T-helper 2 cell treated with Interferon-gamma antibody and Interleukin-4, amounts not matched to agents 5 μg/mL and 100 μg/mL, for 36 hours (primary cell): ENCODE results near the gene UROS.

Source experiments
- DNase-seq: peaks from one replicate; pipeline ENCODE4 v3.0.0; 2021; ENCODE audit warnings: low spot score
- H3K27ac Mint-ChIP-seq: one replicate; pipeline ENCODE4 v1.8.0; 2021; ENCODE audit warnings: mild to moderate bottlenecking, mixed read lengths
- H3K27me3 Mint-ChIP-seq: one replicate; pipeline ENCODE4 v1.8.0; 2021; ENCODE audit warnings: low read depth, mixed read lengths
- H3K36me3 Mint-ChIP-seq: one replicate; pipeline ENCODE4 v1.8.0; 2021; ENCODE audit warnings: low read depth, mixed read lengths
- H3K4me1 Mint-ChIP-seq: one replicate; pipeline ENCODE4 v1.8.0; 2021; ENCODE audit warnings: low read depth, mixed read lengths
- H3K4me3 Mint-ChIP-seq: one replicate; pipeline ENCODE4 v1.8.0; 2022; ENCODE audit warnings: mild to moderate bottlenecking, moderate library complexity, mixed read lengths
- H3K9me3 Mint-ChIP-seq: one replicate; pipeline ENCODE4 v1.8.0; 2021; ENCODE audit warnings: mixed read lengths

UROS gene

DNA sequence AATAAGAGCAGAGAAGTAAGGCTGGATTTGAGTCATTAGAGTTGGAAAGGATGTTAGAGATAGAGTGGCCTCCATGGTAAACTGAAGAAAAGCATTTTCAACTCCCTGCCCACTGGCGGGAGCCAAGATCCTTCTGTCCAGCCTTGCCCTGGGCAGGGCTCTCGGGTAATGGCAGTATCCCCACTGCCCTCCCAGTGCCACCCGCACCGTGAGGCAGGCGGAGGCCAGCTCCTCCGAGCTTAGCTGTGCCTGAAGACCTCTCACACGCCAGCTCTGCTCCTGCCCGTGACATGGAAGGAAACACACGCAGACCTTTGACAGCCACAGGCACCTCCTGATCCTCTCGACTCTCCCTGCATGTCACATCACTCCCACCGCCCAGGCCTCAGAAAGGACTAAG lies 22.6 kb upstream of the UROS start:
- H3K4me1 Mint-ChIP-seq = no peaks in the 10 kb centered on the region
- peaks cover 8% of the 10 kb centered on the region for H3K36me3 Mint-ChIP-seq
- H3K27ac Mint-ChIP-seq = no peak overlapping the region
- H3K4me3 Mint-ChIP-seq = no peak overlapping the region
- H3K27me3 Mint-ChIP-seq = no peaks in the 10 kb centered on the region
- H3K9me3 Mint-ChIP-seq = no peaks in the 10 kb centered on the region
- no peak for DNase-seq

DNA sequence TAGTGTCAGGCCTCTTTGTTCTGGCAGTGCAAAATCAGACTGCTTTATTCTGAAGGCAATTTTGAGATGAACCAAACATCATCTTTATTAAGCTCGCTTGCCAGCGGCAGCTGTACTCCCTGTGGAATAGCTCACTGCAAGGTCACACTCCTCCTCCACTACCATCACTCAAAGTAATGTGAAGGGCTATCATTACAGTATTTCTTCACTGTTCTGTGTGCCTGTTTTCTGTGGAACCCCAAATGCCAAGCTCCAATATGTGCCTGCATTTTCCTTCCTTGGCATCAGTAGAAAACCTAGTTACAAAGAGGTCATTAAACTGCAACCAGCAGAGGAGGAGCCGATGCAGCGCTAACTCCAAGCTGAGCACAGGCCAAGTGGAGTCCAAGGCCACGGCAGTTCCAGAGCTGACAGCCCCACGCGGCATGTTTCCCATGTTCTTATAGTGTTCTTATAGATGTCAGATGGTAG lies 21.7 kb upstream of the UROS start:
- H3K27me3 Mint-ChIP-seq = no peaks in the 10 kb centered on the region
- H3K9me3 Mint-ChIP-seq = no peaks in the 10 kb centered on the region
- no peak overlapping the region for H3K27ac Mint-ChIP-seq
- H3K4me3 Mint-ChIP-seq = no peak overlapping the region
- no peaks in the 10 kb centered on the region for H3K4me1 Mint-ChIP-seq
- peaks cover 6% of the 10 kb centered on the region for H3K36me3 Mint-ChIP-seq
- DNase-seq = no peak

GRCh38 chr10:125843603-125844329 lies 20.7 kb upstream of the UROS start:
- DNase-seq = no peak
- Mint-ChIP-seq H3K9me3 (no peaks in the 10 kb centered on the region), H3K27me3 (no peaks in the 10 kb centered on the region), H3K4me1 (no peaks in the 10 kb centered on the region), H3K36me3 (peaks cover 8% of the 10 kb centered on the region), H3K27ac (no peak overlapping the region), H3K4me3 (no peak overlapping the region)

GRCh38 chr10:125840955-125841354 lies 17.9 kb upstream of the UROS start:
- H3K4me1 Mint-ChIP-seq = no peaks in the 10 kb centered on the region
- no peak for DNase-seq
- H3K36me3 Mint-ChIP-seq = peaks cover 22% of the 10 kb centered on the region
- H3K4me3 Mint-ChIP-seq = no peak overlapping the region
- H3K27me3 Mint-ChIP-seq = no peaks in the 10 kb centered on the region
- H3K9me3 Mint-ChIP-seq = no peaks in the 10 kb centered on the region
- H3K27ac Mint-ChIP-seq = no peak overlapping the region

DNA sequence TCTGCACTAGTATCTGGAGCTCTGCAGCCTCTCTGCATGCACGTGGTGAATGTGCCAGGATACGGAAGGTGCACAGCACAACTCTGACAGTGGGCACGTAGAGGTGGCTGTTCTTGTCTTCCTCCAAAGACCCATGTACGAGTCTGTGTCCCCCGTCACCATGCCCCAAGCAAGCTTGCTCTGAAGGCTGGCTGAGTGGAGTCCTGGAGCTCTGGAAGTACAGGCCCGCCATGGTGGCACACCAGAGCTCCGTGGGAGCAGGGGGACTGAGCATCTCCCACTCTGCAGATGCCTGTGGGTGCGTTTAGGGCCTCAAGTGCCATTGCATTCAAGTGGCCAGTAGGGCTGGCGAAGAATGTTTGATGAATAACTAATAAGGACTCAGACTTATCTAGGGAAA lies 17.3 kb upstream of the UROS start:
- Mint-ChIP-seq H3K4me1 (no peaks in the 10 kb centered on the region), H3K27ac (no peak overlapping the region), H3K9me3 (no peaks in the 10 kb centered on the region), H3K4me3 (no peak overlapping the region), H3K36me3 (peaks cover 27% of the 10 kb centered on the region), H3K27me3 (no peaks in the 10 kb centered on the region)
- no peak for DNase-seq

DNA sequence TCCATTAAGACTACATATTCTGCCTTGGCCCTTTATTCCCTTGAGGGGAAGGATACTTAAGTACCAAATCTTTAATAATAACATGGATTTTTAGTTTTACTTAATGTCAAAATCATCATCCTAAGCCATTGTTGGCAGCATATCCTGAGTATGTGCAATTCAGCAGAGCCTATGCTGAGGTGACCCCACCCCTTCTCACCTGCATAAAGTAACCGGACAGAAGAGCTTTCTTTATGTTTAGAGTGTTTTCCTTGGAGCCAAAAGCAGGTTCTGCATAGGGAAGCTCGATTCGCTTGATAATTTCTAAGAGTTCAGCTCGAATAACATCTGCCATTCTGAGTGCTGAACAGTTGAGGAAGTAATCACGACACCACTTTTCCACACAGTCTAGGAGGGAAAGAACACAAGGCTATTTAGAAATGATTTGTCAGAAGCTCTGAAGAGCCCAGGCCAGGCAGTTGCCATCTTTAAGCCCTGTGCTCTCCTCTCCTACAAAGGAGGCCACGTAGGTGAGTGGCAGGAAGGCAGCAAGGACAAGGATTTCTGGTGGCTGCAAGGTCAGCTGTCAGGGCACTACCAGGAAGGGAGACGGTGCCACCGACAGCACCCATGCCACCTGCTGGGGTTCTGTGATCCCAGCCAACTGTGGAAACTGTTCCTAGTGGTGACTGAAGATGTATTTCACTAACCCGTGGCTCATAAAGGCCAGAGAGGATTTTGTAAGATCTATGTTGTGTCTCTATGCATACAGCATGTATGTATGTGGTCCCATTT lies 15.9 kb upstream of the UROS start:
- no peak for DNase-seq
- H3K27me3 Mint-ChIP-seq = no peaks in the 10 kb centered on the region
- peaks cover 29% of the 10 kb centered on the region for H3K36me3 Mint-ChIP-seq
- H3K4me3 Mint-ChIP-seq = no peak overlapping the region
- H3K4me1 Mint-ChIP-seq = no peaks in the 10 kb centered on the region
- H3K9me3 Mint-ChIP-seq = no peaks in the 10 kb centered on the region
- H3K27ac Mint-ChIP-seq = no peak overlapping the region

GRCh38 chr10:125836746-125837145 lies 13.7 kb upstream of the UROS start:
- no peaks in the 10 kb centered on the region for H3K4me1 Mint-ChIP-seq
- no peaks in the 10 kb centered on the region for H3K27me3 Mint-ChIP-seq
- H3K27ac Mint-ChIP-seq = no peak overlapping the region
- H3K36me3 Mint-ChIP-seq = peaks cover 33% of the 10 kb centered on the region
- H3K4me3 Mint-ChIP-seq = no peak overlapping the region
- no peak for DNase-seq
- no peaks in the 10 kb centered on the region for H3K9me3 Mint-ChIP-seq

- DNase-seq = no peak
- Mint-ChIP-seq H3K36me3 (peaks cover 39% of the 10 kb centered on the region), H3K9me3 (no peaks in the 10 kb centered on the region), H3K4me1 (peaks cover 13% of the 10 kb centered on the region), H3K27ac (no peak overlapping the region), H3K4me3 (no peak overlapping the region), H3K27me3 (no peaks in the 10 kb centered on the region)
Observed at GRCh38 chr10:125828311-125828710, 5.3 kb upstream of the UROS start.

- H3K27ac Mint-ChIP-seq = peak overlapping the region; percentile 11
- DNase-seq = no peak
- H3K27me3 Mint-ChIP-seq = no peaks in the 10 kb centered on the region
- H3K4me1 Mint-ChIP-seq = peaks cover 13% of the 10 kb centered on the region
- peaks cover 37% of the 10 kb centered on the region for H3K36me3 Mint-ChIP-seq
- no peak overlapping the region for H3K4me3 Mint-ChIP-seq
- H3K9me3 Mint-ChIP-seq = no peaks in the 10 kb centered on the region
Observed at GRCh38 chr10:125827133-125827532, 4.1 kb upstream of the UROS start.

DNA sequence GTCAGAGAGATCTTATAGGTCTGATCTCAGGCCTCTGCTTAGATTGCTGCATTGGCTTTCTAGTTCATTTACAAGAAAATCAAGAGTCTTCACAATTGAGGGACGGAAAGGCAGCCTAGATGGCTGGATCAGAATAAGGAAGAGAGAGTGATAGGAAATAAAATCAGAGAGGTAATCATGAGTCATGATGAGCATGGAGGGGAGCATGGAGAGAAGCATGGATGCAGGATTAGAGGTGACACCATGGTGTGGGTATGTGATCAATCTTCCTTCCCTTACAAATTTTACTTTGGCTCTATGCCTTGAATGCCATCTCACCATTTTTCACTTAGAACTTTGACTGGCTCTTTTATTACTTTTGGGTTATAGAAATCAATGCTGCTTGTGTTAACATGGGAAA lies 1.7 kb upstream of the UROS start:
- H3K4me3 Mint-ChIP-seq = no peak overlapping the region
- H3K36me3 Mint-ChIP-seq = peaks cover 28% of the 10 kb centered on the region
- peaks cover 25% of the 10 kb centered on the region for H3K4me1 Mint-ChIP-seq
- H3K27me3 Mint-ChIP-seq = no peaks in the 10 kb centered on the region
- H3K27ac Mint-ChIP-seq = no peak overlapping the region
- H3K9me3 Mint-ChIP-seq = no peaks in the 10 kb centered on the region
- DNase-seq = no peak

DNA sequence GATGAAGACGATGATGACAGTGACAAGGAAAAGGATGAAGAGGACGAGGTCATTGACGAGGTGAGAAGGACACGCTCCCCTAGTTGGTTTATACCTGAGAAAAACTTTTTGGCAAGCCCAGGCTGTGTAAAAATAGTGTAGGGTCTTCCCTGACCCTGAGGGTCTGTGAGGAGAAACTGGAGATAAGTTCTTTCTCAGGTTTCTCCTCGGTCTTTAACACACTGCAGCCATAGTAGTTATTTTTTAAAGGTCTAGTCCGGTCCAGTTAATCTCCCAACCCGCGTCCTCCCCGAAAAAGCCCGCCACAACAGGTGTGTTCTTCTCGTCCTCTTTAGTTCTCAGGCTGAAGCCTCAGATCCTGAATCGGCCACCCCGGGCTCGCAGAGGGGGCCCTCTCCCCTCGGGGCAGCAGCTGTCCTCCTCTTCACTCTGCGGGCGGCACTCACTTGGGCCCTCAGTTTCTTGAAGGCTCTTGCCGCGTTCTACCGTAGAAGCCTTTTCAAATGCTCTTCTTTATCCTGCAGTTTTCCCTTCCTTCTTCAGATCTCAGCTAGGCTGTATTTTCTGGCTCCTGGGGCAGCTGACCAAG lies 699 bp upstream of the UROS start:
- Mint-ChIP-seq H3K27me3 (no peaks in the 10 kb centered on the region), H3K4me1 (peaks cover 25% of the 10 kb centered on the region), H3K9me3 (no peaks in the 10 kb centered on the region), H3K4me3 (no peak overlapping the region), H3K36me3 (peaks cover 21% of the 10 kb centered on the region), H3K27ac (no peak overlapping the region)
- peak; percentile 11 for DNase-seq

- Mint-ChIP-seq H3K27ac (no peak overlapping the region), H3K27me3 (no peaks in the 10 kb centered on the region), H3K4me1 (peaks cover 17% of the 10 kb centered on the region), H3K36me3 (peaks cover 2% of the 10 kb centered on the region), H3K4me3 (peak overlapping the region; percentile 60), H3K9me3 (no peaks in the 10 kb centered on the region)
- no peak for DNase-seq
Observed at GRCh38 chr10:125820701-125821100, 2.4 kb downstream of the UROS start.

GRCh38 chr10:125817337-125817946 lies 5.6 kb downstream of the UROS start:
- Mint-ChIP-seq H3K4me1 (peaks cover 12% of the 10 kb centered on the region), H3K27me3 (no peaks in the 10 kb centered on the region), H3K36me3 (peaks cover 8% of the 10 kb centered on the region), H3K4me3 (no peak overlapping the region), H3K9me3 (no peaks in the 10 kb centered on the region), H3K27ac (no peak overlapping the region)
- no peak for DNase-seq

- no peak for DNase-seq
- Mint-ChIP-seq H3K4me1 (peaks cover 6% of the 10 kb centered on the region), H3K4me3 (no peak overlapping the region), H3K27ac (no peak overlapping the region), H3K27me3 (no peaks in the 10 kb centered on the region), H3K9me3 (no peaks in the 10 kb centered on the region), H3K36me3 (peaks cover 10% of the 10 kb centered on the region)
Observed at GRCh38 chr10:125816548-125816947, 6.5 kb downstream of the UROS start.
